ENCODE results near the gene USP34. TPM values are rescaled to one million over a fixed set of nuclear protein-coding genes. Genes with fewer than 3 reads are reported as not detected.
A peak's percentile ranks its signal among the peaks of the same experiment; 100 is the strongest.

Gene USP34
- total RNA-seq, 6 experiments from 2014 or later: 33.3 to 57.1 (median 41.5) TPM

- ATAC-seq (no peak), DNase-seq (no peak)
- intact Hi-C loops (cut with DNase I): no loop called here
- no peaks in the 10 kb centered on the region for H3K9me3 ChIP-seq
- WGBS (ENCODE audit: insufficient coverage, low coverage, low lambda C conversion rate, missing lambda C conversion rate): 89% methylated on average over 4 of the region's 4 CpGs
- no peak for TF ChIP-seq POLR2A (IDR thresholded peaks at IDR 0.05)
- TF ChIP-seq CTCF (IDR thresholded peaks at IDR 0.05): no peak
- no peaks in the 10 kb centered on the region for H3K27me3 ChIP-seq
- H3K27ac ChIP-seq: no peak overlapping the region
- no peaks in the 10 kb centered on the region for H3K4me1 ChIP-seq
- H3K36me3 ChIP-seq: peaks cover 0 to 40% (median 11%) of the 10 kb centered on the region in 4 donors
- H3K4me3 ChIP-seq: no peak overlapping the region
Measured at GRCh38 chr2:61218076-61218816, 252.6 kb downstream of the USP34 start.

DNA sequence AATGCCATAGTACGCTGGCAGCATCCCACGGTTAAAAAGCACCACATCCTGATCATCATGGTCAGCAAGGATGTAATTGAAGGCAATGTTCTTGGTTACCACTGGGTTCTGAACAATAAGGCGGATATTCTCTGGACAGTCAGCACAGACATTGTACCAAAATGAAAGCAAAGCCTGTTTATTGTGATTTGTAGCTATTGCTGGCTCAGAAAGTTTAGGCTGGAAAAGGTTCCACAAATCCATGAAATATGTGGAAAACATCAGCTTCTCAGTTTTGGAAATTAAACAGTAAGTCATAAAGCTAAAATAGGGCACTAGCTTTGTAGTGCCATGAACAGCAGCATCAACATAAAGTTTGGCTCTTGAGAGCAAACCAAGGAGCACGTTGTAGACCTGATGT is 256.7 kb downstream of the USP34 start:
- 100% methylated on average over 2 of the region's 4 CpGs for WGBS (ENCODE audit: insufficient coverage, low coverage, low lambda C conversion rate, missing lambda C conversion rate)
- H3K27ac ChIP-seq: no peak overlapping the region
- H3K4me3 ChIP-seq: no peak overlapping the region
- peaks cover 0 to 22% (median 7%) of the 10 kb centered on the region in 4 donors for H3K36me3 ChIP-seq
- no peaks in the 10 kb centered on the region for H3K9me3 ChIP-seq
- intact Hi-C loops (cut with DNase I): no loop called here
- ATAC-seq (no peak), DNase-seq (no peak)
- TF ChIP-seq POLR2A (IDR thresholded peaks at IDR 0.05) (no peak), CTCF (IDR thresholded peaks at IDR 0.05) (no peak)
- peaks cover 0 to 9% (median 0%) of the 10 kb centered on the region in 4 donors for H3K4me1 ChIP-seq
- no peaks in the 10 kb centered on the region for H3K27me3 ChIP-seq

GRCh38 chr2:61210332-61210981 is 260.4 kb downstream of the USP34 start:
- Histone ChIP-seq H3K4me1 (peaks cover 0 to 9% (median 0%) of the 10 kb centered on the region in 4 donors), H3K36me3 (peaks cover 0 to 55% (median 15%) of the 10 kb centered on the region in 4 donors), H3K9me3 (no peaks in the 10 kb centered on the region), H3K4me3 (no peak overlapping the region), H3K27ac (peak overlapping the region in 1 of 3 donors; percentile 44), H3K27me3 (no peaks in the 10 kb centered on the region)
- intact Hi-C loops (cut with DNase I): no loop called here
- TF ChIP-seq POLR2A (IDR thresholded peaks at IDR 0.05): no peak
- TF ChIP-seq CTCF (IDR thresholded peaks at IDR 0.05): no peak
- WGBS (ENCODE audit: insufficient coverage, low coverage, low lambda C conversion rate, missing lambda C conversion rate): 76% methylated on average over 4 of the region's 5 CpGs
- DNase-seq: no peak
- ATAC-seq: peak; percentile 66 to 97 (median 84)

- ATAC-seq (no peak), DNase-seq (no peak)
- intact Hi-C loops (cut with DNase I): no loop called here
- H3K27ac ChIP-seq: no peak overlapping the region
- peaks cover 0 to 73% (median 16%) of the 10 kb centered on the region in 4 donors for H3K36me3 ChIP-seq
- TF ChIP-seq POLR2A (IDR thresholded peaks at IDR 0.05): no peak
- TF ChIP-seq CTCF (IDR thresholded peaks at IDR 0.05): no peak
- no peaks in the 10 kb centered on the region for H3K27me3 ChIP-seq
- H3K4me1 ChIP-seq: peaks cover 0 to 1% (median 0%) of the 10 kb centered on the region in 4 donors
- no peaks in the 10 kb centered on the region for H3K9me3 ChIP-seq
- WGBS (ENCODE audit: insufficient coverage, low coverage, low lambda C conversion rate, missing lambda C conversion rate): 96% methylated on average over 5 of the region's 7 CpGs
- H3K4me3 ChIP-seq: no peak overlapping the region
Measured at GRCh38 chr2:61205132-61205531, 265.8 kb downstream of the USP34 start.
